Measurements from ENCODE around the gene GGCX.
A peak's percentile ranks its signal among the peaks of the same experiment; 100 is the strongest.
"Not testable (repeated sequence)": the region's sequence is repeated elsewhere in the genome, so short reads cannot be mapped to it uniquely, and the experiment has no call there.

GGCX gene

GRCh38 chr2:85561280-85562212 is at the start of gene GGCX:
GGCX (minus strand) TSS chr2:85561493; CDS start chr2:85561428, 65 bp downstream.
- FAIRE-seq (no peak), DNase-seq (ENCODE audit: insufficient read length, low spot score) (peak; percentile 81)
- TF ChIP-seq CTCF (IDR thresholded peaks at IDR 0.05; ENCODE audit: insufficient read depth, missing control alignments): no peak

DNA sequence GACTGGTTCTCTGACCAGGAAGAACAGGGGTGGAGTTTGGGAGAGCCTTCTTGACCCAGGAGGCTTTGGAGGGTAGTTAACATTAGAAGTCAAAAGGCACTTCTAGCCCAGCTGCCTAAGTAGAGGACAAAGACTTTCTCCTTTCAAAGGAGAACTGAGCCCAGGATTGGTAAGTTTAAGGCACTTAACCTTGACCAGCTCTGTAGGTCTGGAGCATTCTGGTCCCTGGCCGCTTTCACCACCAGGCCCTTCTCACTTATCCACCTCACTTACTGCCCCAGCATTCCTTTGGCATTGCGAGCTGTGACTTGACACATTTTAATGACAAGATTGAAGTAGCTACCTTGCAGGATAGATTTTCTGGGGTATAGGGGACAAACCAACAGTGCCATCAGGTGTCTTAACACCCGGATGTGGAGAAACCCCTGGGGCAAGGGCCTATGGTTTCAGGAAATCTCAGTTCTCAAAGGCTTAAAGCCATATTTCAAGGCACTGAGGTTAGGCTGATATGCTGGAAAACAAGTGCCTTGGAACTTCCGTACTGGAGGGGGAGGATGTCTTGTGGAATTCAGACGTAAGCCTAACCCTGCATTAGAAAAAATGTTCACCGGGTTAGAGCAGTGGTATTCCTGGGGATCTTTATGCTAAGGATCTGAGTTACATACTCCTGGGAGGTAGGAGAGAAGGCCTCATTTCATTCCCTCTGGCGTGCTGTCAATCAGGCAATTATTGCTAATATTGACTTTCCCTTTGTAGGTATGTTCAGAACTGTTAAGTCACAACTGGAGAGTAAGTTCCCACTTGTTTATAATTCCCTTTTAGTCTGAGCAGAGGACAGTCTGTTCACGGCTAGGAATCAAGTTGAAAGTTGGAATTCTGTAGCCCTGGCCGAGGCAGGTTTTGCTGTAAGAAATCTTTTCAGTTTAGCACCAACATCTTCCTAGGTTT is 46.2 kb upstream of the GGCX start:
- DNase-seq (ENCODE audit: insufficient read length, low spot score) (no peak), FAIRE-seq (no peak)
- TF ChIP-seq CTCF (IDR thresholded peaks at IDR 0.05; ENCODE audit: insufficient read depth, missing control alignments): no peak

DNA sequence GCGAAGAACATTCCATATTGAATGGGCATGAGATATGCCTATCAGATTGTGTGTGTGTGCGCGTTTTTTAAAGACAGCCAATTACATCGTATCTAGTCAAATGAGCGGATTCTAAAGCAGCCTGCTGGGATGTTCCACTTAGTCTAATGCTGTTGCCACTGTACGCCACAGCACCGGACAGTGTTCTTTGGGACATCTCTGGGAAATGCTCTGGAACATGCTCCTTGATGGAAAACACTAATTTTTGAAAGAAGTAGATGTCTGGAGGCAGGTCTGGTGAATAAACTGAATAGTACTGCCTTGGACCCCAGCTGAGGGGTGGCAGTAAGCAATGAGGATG is 44.8 kb upstream of the GGCX start:
- FAIRE-seq (no peak), DNase-seq (ENCODE audit: insufficient read length, low spot score) (no peak)
- no peak for TF ChIP-seq CTCF (IDR thresholded peaks at IDR 0.05; ENCODE audit: insufficient read depth, missing control alignments)

GRCh38 chr2:85605406-85606115 is 44.3 kb upstream of the GGCX start:
- FAIRE-seq: no peak
- no peak for DNase-seq (ENCODE audit: insufficient read length, low spot score)
- no peak for TF ChIP-seq CTCF (IDR thresholded peaks at IDR 0.05; ENCODE audit: insufficient read depth, missing control alignments)

- no peak for FAIRE-seq
- TF ChIP-seq CTCF (IDR thresholded peaks at IDR 0.05; ENCODE audit: insufficient read depth, missing control alignments): no peak
- no peak for DNase-seq (ENCODE audit: insufficient read length, low spot score)
Measured at GRCh38 chr2:85604568-85605339, 43.5 kb upstream of the GGCX start.

- FAIRE-seq; DNase-seq (ENCODE audit: insufficient read length, low spot score): not testable (repeated sequence)
Measured at GRCh38 chr2:85604133-85604444, 42.8 kb upstream of the GGCX start.

All from D721Med (cell line).